Measurements from ENCODE around the gene HMGN1. TPM values are rescaled to one million over a fixed set of nuclear protein-coding genes. Genes with fewer than 3 reads are reported as not detected.

Gene HMGN1
- total RNA-seq, 2 experiments from 2014 or later, result 264 to 492 TPM

- Histone ChIP-seq H3K36me3 (ENCODE audit: insufficient read depth, low read length) (peaks cover 38% of the 10 kb centered on the region), H2AFZ (ENCODE audit: low read length) (peak overlapping the region; percentile 74), H3K9me2 (ENCODE audit: insufficient read depth, low read length) (no peaks in the 10 kb centered on the region), H3K27ac (ENCODE audit: low read depth, low read length, poor library complexity, severe bottlenecking) (peak overlapping the region; percentile 90), H4K20me1 (ENCODE audit: insufficient read depth, low read length) (peaks cover 9% of the 10 kb centered on the region), H3K9me3 (ENCODE audit: low read length) (no peaks in the 10 kb centered on the region), H3K4me3 (ENCODE audit: low read depth, low read length, poor library complexity, severe bottlenecking) (peak overlapping the region; percentile 87), H3K4me2 (ENCODE audit: low read length) (peak overlapping the region; percentile 97), H3K79me2 (ENCODE audit: insufficient read depth, low read depth, low read length) (peaks cover 40% of the 10 kb centered on the region), H3K4me1 (ENCODE audit: insufficient read depth, low read length, poor library complexity, severe bottlenecking) (peaks cover 47% of the 10 kb centered on the region)
- BruUV-seq (replicated peaks), result no TSS peak
- CTCF ChIA-PET (ENCODE audit: unreplicated experiment), result interaction anchor here (0.6 to 1.1 kb wide), 4 partner anchors 48 to 1846 kb away, joined by 3 to 9 read pairs (median 3); no protein-coding TSS in a partner anchor
- TF ChIP-seq CTCF (conservative IDR thresholded peaks at IDR 0.05; ENCODE audit: low read length) (no peak), EZH2phosphoT487 (IDR thresholded peaks at IDR 0.05; ENCODE audit: borderline replicate concordance, low read depth, low read length) (no peak)
- POLR2A ChIA-PET, result interaction anchor here (0.6 to 7.6 kb wide), 7 partner anchors 10 to 130 kb away, joined by 3 to 50 read pairs (median 4); partner anchors contain the start of genes HMGN1 and PSMG1
- intact Hi-C loops (cut with micrococcal nuclease; ENCODE audit: unreplicated experiment), result no loop called here
- DNase-seq (ENCODE audit: low spot score), result no peak
These were observed 35.8 kb downstream of the HMGN1 start for GRCh38 chr21:39313042-39313570.

- Histone ChIP-seq H3K36me3 (ENCODE audit: insufficient read depth, low read length) (peaks cover 45% of the 10 kb centered on the region), H2AFZ (ENCODE audit: low read length) (no peak overlapping the region), H3K79me2 (ENCODE audit: insufficient read depth, low read depth, low read length) (peaks cover 40% of the 10 kb centered on the region), H3K4me1 (ENCODE audit: insufficient read depth, low read length, poor library complexity, severe bottlenecking) (peaks cover 40% of the 10 kb centered on the region), H3K4me3 (ENCODE audit: low read depth, low read length, poor library complexity, severe bottlenecking) (peak overlapping the region; percentile 87), H3K9me3 (ENCODE audit: low read length) (no peaks in the 10 kb centered on the region), H4K20me1 (ENCODE audit: insufficient read depth, low read length) (peaks cover 9% of the 10 kb centered on the region), H3K4me2 (ENCODE audit: low read length) (peak overlapping the region; percentile 97), H3K9me2 (ENCODE audit: insufficient read depth, low read length) (no peaks in the 10 kb centered on the region), H3K27ac (ENCODE audit: low read depth, low read length, poor library complexity, severe bottlenecking) (peak overlapping the region; percentile 90)
- ChIA-PET POLR2A (interaction anchor here (0.6 to 7.6 kb wide), 10 partner anchors 10 to 135 kb away, joined by 3 to 50 read pairs (median 4); partner anchors contain the start of genes HMGN1 and PSMG1), CTCF (ENCODE audit: unreplicated experiment) (interaction anchor here (0.7 to 1.1 kb wide), 3 partner anchors 50 to 129 kb away, joined by 3 to 9 read pairs (median 3); no protein-coding TSS in a partner anchor)
- no TSS peak for BruUV-seq (replicated peaks)
- TF ChIP-seq EZH2phosphoT487 (IDR thresholded peaks at IDR 0.05; ENCODE audit: borderline replicate concordance, low read depth, low read length), result no peak
- TF ChIP-seq CTCF (conservative IDR thresholded peaks at IDR 0.05; ENCODE audit: low read length), result no peak
- DNase-seq (ENCODE audit: low spot score), result peak; percentile 91
- intact Hi-C loops (cut with micrococcal nuclease; ENCODE audit: unreplicated experiment), result loop anchor here (1.0 kb wide), 1 partner anchor 129 kb away; the partner anchor contains the start of gene PSMG1
These were observed 36.5 kb downstream of the HMGN1 start for GRCh38 chr21:39312112-39313041.

Measured in OCI-LY7 (cell line).